DMS 273 treated with DMSO at 0.1 percent for 48 hours (cell line): ENCODE measurements around the gene C2CD5.
A peak's percentile ranks its signal among the peaks of the same experiment; 100 is the strongest.
"Not testable (repeated sequence)": the region's sequence is repeated elsewhere in the genome, so short reads cannot be mapped to it uniquely, and the experiment has no call there.

Experiments
- DNase-seq: peaks from one replicate; lab custom pipeline; 2025; lab: John Stamatoyannopoulos, UW

C2CD5 gene

GRCh38 chr12:22536346-22536945, 7.9 kb downstream of the C2CD5 start:
- DNase-seq, result no peak

- DNase-seq, result no peak
Observed at GRCh38 chr12:22535478-22535877, 8.9 kb downstream of the C2CD5 start.

GRCh38 chr12:22535038-22535437, 9.3 kb downstream of the C2CD5 start:
- DNase-seq, result no peak

GRCh38 chr12:22533155-22533554, 11.2 kb downstream of the C2CD5 start:
- DNase-seq, result no peak

GRCh38 chr12:22532317-22532716, 12.0 kb downstream of the C2CD5 start:
- no peak for DNase-seq

- no peak for DNase-seq
Observed at GRCh38 chr12:22531205-22531604, 13.1 kb downstream of the C2CD5 start.

GRCh38 chr12:22529281-22530060, 14.9 kb downstream of the C2CD5 start:
- no peak for DNase-seq

- DNase-seq, result no peak
Observed at GRCh38 chr12:22527999-22528398, 16.3 kb downstream of the C2CD5 start.

- no peak for DNase-seq
Observed at GRCh38 chr12:22526836-22527235, 17.5 kb downstream of the C2CD5 start.

GRCh38 chr12:22525426-22525825, 18.9 kb downstream of the C2CD5 start:
- no peak for DNase-seq

GRCh38 chr12:22518998-22519397, 25.3 kb downstream of the C2CD5 start:
- DNase-seq, result no peak

- DNase-seq, result peak; percentile 34
Observed at GRCh38 chr12:22518060-22518719, 26.2 kb downstream of the C2CD5 start.

- no peak for DNase-seq
Observed at GRCh38 chr12:22514875-22515274, 29.5 kb downstream of the C2CD5 start.

GRCh38 chr12:22505826-22506225, 38.5 kb downstream of the C2CD5 start:
- no peak for DNase-seq

- DNase-seq, result no peak
Observed at GRCh38 chr12:22500100-22500499, 44.2 kb downstream of the C2CD5 start.

GRCh38 chr12:22499445-22499844, 44.9 kb downstream of the C2CD5 start:
- DNase-seq, result no peak

GRCh38 chr12:22494319-22494718, 50.0 kb downstream of the C2CD5 start:
- no peak for DNase-seq

GRCh38 chr12:22491034-22491433, 53.3 kb downstream of the C2CD5 start:
- no peak for DNase-seq

GRCh38 chr12:22488478-22488877, 55.9 kb downstream of the C2CD5 start:
- no peak for DNase-seq

- not testable (repeated sequence) for DNase-seq
Observed at GRCh38 chr12:22487683-22488082, 56.7 kb downstream of the C2CD5 start.

GRCh38 chr12:22481547-22482104, 62.7 kb downstream of the C2CD5 start:
- DNase-seq, result no peak

GRCh38 chr12:22480814-22481213, 63.5 kb downstream of the C2CD5 start:
- DNase-seq, result not testable (repeated sequence)

- DNase-seq, result no peak
Observed at GRCh38 chr12:22480016-22480415, 64.3 kb downstream of the C2CD5 start.
